Stimulated activated CD4-positive, alpha-beta T cell treated with anti-CD3 and anti-CD28 coated beads, Interleukin-1b, Interleukin-23, amount 100 ng/mL, for 4 hours (primary cell): ENCODE results near the gene PUSL1.

ENCODE experiments used
- DNase-seq, 2 donors: peaks; one replicate each; pipeline ENCODE4 v3.0.0-alpha.2; 2020; ENCODE audit warnings: low read depth in 2 of 2

The PUSL1 gene

DNA sequence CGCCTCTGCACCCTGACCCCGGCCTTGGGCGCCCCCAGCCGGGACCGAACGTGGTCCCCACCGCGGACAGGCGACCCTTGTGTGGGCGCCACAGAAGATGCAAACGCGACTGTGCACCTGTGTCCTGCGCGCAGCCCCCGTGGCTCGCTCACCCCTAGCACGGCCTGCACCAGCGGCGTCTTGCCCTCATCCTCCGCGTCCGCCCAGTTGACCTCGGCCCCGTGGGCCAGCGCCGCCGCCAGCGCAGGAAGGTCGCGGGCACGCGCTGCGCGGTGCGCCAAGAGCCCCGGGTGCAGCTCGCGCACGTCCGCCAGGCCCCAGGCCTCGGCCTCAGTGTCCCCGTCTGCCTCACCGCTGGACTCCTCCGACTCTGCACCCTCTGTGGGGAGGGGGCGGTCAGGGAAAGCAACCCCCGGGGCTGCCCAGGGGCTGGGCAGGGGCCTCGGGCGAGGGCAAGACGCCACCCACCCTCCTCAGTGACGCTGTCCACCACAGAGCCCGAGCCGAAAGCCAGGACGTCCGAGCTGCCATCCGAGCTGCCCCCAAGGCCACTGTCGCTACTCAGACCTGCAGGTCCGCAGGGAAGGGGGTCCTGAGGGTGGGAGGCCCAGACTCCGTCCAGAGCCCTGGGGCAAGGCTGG is 14.0 kb upstream of the PUSL1 start:
- no peak for DNase-seq

DNA sequence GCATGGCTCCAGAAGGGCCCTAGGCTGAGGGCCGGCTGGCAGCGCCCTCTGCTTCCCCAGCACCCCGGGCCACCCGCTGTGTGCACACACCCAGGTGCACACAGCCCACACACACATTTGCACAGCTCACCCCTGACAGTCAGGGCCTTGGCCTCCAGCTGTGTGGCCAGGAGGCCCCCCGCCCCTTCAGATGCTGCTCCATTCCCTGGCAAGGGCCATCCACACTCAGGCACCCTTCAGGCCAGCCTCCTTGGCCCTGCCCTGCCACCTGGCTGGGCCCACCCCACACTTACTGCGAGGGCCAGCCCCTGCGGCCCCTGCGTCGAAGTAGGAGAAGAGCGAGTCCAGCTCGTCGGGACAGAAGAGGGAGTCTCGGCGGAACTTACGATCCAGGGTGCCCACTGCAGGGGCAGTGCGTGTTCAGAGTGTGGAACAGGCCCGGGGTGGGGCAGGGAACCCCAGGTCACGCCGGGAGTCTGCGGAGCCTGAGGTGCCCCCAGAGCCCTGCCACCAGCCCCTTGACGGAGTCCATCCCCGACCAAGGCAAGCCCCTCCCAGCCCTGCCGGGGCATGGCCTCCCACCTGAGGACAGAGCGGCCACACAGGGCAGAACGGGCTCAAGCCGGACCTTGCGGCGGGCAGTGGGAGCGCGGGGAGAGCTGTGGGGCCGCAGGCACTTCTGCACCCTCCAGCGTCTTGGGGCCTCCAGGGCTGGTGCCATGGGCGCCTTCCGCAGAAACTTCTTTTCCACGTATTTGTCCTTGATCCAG is 13.1 kb upstream of the PUSL1 start:
- no peak for DNase-seq

DNA sequence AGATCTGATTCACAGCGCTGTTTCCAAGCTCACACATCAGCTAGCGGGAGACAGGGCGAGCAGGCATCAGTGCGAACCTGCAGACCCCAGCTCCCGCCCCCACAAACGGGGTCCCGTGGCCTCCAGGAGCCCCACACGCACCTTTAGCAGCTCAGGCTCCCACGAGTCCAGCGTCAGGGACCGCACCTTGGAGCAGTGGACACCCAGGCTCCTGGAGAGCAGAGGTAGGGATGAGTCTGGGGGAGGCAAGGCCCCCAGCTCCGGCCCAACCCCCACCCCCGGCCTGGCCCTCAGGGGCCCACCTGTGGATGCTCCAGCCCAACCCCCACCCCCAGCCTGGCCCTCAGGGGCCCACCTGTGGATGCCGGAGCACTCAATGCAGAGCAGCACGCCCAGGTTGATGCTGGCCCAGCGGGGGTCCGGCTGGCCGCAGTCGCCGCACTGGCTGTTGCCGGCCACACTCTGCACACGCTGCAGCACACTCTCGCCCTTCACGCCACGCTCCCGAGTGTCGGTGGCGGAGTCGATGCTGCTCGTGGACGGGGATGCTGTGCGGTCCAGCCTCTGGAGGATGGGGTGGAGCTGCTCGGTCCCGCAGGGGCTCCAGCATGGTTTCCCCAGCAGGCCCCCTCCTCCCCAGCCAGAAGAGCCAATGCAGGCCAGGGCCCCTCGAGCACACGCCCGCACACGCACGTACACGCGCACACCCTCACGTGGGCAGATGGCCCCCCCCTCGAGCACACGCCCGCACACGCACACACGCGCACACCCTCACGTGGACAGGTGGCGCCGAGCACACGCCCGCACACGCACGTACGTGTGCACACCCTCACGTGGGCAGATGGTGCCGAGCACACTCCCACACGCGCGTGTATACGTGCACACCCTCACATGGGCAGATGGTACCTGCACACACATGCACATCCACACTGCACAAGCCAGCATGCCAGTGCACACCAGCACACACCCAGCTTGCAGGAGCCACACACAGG is 12.0 kb upstream of the PUSL1 start:
- no peak for DNase-seq

DNA sequence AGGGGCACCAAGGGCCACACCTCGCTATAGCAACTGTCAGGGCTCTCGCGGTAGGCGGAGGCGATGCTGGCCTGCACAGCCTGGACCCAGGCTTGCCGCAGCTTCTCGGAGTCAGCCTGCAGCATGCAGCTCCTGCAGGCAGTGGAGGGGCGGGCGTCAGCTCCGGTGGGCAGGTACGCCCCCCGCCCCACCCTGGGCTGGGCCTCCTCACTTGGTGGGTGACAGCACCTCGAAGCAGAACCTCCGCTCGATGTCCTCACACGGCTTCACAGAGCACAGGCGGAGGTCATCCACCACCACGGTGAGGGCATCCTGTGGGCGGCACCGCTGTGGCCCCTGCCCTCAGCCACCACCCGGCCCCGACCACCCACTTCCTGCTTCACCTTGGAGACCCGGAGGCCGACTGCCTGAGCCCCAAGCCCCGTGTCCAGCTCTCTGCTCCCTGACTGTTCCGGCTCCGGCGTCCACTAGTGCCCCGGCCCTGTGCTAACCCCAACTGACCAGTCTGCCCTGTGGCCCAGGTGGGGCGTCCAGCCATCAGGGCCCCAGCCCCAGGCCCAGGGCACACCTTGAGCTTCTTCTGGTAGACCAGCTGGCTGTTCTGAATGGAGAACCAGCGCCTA is 10.5 kb upstream of the PUSL1 start:
- DNase-seq = no peak

DNA sequence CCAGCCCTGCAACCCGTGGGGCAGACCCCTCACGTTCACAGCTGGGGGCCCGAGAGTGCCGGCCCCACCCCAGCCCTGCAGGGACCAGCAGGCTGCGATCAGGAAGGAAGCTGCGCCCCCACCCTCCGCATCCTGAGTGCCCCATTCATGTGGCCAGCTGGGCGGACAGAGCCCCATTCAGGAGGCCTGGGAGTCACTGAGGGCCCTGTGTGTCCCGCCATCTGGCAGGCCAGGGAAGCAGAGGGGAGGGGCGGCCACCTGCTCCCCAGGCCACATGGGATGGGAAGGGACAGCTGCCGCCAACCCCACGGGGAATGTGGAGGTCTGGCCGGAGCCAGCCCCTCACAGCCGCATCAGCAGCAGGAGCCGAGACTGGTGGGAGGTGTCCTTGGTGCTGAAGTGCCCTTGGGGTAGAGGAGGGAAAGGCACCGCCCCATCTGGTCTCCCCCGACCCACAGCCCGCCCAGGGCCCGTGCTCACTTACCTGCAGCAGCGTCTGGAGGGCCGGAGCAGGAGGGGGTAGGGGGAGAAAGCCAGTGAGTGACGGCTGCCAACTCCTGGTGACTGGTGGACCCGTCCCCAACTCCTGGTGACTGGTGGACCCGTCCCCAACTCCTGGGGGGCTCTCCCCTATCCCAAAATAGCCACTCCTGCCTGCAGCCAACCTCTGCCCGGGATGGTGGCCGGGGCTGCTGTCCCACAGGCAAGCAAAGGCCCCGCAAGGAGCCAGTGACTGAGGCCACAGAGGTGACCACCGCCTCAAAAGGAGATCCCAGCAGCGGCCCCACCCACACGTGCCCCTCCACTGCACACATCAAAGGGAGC is 9.3 kb upstream of the PUSL1 start:
- DNase-seq = no peak

DNA sequence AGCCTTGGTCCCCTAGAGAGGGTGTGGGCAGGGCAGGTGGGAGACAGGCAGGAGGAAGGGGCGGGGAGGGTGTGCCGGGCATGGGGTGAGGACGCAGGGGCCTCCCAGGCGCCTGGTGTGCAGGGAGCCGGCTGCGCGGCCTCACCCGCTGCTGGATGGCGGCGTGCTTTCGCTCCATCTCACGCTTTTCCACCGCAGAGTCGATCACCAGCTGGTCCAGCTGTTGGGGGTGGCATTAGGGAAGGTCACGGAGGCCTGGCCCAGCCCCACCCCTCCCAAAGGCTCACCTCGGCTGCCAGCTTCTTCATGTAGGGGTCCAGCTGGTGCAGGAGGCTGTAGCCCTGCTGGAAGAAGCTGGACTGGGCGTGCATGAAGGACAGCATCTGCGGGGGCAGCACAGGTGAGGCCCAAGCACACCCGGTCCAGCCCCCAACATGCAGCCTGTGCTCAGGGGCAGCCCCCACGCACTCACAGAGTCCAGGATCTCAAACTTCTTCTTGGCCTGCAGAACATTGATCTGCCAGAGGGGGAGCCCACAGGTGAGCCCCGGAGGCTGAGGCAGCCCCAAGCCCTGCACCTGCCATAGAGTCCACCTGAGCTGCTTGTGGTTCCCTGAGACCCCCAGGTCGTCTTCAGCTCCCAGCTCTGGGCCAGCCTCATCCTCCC is 8.6 kb upstream of the PUSL1 start:
- no peak for DNase-seq

DNA sequence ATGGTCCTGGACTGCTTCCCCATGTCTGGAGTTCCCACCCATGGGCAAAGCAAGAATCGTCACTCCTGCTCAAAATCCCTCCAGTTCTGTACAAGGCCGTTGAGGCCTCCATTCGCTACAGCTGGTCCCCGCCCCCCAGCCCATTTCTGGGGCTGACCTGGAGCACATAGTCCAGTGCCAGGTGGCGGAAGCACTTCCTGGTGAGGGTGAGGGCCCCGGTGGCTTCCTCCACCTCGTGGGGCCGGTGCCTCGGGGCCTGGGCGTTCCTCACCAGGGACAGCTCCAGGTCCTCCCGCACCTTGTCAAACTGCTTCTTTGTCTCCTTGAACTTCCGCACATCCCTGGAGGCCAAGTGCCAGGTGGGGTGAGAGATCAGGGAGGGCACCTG is 8.1 kb upstream of the PUSL1 start:
- DNase-seq = no peak

DNA sequence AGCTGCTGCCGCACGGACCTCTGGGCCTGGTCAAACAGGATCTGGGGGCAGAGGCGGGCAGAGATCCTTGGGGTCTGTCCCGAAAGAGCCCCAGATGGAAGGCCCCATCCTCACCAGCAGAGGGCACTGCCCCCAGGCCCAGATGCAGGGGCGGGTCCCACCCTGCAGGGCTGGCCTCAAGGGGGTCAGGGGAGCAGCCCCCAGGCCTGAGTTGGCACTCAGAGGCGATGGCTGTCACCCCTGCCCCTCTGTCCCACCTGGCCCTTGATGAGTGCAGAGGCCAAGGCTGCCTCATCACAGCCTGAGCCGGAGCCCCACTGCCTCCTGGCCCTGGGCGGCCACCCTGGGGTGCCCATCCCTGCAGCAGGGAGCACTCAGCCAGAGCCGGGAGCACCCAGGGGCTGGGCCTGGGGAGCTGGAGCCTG is 6.4 kb upstream of the PUSL1 start:
- DNase-seq = no peak

DNA sequence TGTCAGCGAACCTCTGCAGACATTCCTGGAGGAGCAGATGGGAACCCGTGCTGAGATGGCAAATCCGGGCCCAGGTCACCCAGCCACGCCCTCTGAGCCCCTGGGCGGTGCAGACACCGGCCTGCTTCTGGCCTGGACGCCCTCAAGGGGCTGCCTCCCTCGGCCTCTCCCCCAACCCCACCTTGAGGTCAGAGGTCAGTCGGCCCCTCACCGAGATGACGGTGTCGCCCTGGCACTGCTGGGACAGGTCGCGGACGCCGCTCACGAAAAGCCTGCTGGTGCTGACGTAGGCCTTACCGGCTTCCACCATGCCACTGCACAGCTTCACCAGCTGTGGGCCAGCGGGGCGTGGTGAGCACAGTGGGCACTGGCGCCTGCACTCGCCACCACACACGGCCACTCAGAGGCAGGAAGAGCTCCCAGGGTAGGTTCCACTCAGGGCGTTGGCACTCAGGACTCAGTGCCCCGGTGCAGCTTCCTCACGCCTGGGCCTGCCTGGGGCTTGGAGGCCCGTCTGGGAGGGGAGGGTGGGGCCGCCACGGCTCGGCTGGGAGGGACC is 5.4 kb upstream of the PUSL1 start:
- DNase-seq = no peak

DNA sequence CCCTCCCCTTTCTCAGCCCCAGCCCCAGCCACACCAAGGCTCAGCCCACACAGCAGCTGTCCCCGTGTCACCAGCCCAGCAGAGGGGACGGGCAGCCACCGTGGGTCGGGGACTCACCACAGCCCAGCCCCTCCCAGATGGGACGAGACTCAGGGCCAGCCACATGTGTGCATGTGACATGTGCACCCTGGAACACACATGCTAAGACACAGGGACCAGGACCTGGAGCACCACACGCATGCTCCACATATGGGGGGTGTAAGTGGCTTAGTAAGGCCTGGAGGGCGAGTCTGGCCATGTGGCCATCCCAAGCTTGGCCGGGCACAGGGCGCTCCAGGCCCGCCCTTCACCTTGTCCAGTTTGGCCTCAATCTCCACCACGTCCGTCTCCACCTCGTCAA is 4.7 kb upstream of the PUSL1 start:
- DNase-seq = no peak

DNA sequence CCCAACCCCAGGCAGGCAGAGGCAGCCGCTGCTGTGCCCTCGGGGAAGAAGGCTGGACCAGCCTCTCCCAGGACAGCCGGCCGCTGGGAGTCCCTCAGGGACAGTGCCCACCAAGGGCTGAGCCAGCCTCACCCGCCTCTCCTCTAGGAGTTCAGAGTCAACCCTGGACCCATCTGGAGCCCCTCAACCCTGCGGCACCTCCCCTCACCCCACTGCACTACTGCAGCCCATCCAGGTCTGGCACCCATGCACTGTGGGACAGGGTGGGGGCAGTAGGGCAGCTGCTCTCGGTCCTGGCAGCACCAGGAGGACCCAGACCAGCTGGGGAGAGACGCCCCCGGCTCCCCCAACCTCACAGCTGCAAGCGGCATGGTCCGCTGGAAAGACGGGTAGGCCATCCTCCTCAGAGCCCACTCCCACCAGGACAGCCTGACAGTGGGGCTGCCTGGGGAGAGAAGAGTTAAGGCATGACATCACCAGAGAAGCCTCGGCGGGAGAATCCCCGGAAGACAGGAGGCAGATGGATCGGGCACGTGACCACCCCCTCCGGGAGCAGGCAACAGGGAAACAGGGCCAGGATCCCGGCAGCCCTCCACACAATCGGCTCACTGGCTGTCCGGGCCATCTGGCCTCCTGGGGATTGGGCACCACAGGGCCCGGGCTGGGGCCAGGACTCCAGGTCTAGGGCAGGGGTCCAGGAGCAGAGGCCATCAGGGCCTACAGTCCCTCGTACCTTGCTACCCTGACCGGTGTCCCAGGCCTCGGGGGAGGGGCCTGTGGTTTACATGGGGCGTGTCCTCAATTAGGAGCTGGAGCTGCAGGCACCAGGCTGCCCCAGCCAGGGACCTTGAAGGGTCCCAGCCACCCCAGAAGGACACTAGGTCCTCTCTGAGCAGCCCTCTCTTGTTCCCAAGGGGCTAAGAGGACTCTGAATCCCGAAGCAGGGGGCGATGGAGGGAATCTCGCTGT is 3.8 kb upstream of the PUSL1 start:
- DNase-seq = no peak

DNA sequence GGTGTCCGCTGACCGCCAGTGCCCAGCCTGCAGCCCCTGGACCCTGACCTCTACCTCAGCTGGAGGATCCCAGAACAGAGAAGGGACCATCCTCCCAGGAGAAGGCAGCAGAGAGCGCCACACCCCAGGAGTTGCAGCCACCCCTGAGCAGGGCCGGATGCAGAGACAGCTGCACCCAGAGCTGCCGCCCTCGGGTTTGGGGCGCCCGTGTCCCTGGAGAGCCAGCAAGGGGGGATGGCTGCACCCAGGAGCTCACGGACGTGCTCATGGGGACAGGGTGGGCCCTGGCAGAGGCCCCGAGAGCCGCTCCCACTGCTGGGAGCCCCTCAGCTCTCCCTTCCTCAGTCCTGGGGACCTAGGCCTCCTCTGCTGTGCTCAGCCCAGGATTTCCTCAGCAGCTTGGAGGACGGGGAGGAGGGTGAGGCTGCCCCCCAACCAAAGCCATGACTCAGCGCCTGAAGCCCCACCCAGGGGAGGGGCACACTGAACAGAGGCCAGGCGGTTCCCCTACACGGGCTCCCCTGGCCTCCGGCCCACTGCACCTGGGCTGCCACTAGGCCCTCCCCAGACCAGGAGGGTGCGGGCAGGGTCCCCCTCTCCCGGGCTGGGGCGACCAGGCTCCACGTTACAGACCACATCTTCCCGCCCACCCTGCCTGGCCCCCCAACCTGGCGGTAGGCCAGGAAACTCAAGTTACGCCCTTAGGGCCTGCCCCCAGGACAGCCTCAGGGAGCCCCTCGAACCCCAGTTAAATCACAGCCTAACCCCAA is 2.9 kb upstream of the PUSL1 start:
- DNase-seq = peak; percentile 61 to 67

DNA sequence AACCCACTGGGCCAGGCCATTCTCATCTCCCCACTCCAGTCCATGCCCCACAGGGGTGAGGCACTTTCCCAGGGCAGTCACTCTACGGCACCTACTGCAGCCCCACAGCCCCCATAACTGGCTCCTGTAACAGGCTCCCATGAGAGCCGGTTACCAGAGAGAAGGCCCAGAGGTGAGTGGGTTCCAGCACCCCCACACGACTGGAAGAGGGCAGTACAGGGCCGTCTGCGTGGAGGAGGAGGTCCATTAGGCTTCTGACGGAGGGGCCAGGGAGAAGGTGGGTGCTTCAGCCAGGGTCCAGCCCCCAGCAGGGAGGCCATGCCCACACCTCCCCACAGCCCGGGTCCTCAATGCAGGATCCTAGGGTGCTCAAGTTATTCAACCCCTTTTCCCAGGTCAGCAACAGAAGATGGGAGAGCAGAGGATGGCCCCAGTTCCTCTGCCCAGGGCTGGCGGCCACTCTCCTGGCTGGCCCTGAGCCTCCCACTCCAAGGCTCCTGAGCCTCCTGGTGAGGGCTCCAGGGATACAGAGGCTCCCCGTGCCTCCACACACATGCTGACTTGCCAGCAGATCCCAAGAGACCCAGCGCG is 2.2 kb upstream of the PUSL1 start:
- DNase-seq = no peak

DNA sequence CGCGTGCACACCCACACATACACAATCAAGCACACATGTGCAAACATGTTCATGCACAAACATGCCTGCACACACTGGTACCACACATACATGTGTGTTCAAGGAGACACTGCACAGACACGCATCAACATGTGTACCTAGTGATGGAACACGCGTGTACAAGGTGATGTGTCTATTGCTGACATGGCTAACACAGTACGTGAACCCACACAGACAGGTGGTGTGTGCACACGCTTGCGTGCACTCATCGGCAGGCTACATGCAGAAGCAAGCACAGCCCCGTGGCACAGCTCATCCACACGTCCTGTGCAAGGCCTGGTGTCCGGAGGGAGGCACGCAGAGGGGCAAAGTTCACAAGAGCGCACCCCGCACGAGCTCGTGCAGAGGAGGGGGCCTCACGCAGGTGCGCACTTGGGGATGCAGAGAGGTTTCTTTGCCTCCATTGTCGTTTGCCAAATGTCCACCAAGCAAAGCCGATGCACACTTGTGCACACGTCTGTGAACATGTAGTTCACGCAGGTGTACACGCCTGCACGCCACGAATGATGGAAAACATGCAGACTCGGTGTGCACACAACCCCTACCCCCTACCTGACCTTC is 1.6 kb upstream of the PUSL1 start:
- DNase-seq = no peak

DNA sequence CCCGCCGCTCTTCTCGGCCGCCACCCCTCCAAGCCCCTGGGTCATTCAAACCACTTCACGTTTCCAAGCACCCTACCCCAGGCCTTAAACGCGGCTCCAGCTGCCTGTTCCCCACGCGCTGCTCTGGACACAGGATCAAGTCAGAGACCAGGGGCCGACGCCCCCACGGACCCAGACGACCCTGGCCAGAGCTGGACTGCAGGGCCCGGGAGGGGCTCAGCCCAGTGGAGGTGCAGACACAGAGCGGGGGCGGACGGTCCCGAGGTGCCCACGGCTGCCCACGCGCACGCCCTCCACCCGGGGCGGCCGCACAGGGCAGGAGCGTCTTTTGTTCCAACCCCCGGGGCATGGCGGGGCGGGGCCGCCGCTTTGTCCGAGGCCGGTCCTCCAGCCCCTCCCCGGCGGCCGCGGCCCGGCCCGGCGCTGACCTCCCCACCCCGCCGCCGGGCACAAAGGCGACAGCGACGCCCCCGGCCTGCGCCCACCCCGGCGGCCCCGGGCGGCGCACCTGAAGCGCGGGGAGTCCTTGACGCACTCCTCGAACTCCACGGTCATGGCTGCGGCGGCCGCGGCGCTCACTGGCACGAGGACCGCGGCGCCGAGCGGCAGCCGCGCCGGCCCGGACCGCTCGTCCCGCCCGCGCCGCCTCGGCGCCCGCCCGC is 1.0 kb upstream of the PUSL1 start:
- DNase-seq = no peak

DNA sequence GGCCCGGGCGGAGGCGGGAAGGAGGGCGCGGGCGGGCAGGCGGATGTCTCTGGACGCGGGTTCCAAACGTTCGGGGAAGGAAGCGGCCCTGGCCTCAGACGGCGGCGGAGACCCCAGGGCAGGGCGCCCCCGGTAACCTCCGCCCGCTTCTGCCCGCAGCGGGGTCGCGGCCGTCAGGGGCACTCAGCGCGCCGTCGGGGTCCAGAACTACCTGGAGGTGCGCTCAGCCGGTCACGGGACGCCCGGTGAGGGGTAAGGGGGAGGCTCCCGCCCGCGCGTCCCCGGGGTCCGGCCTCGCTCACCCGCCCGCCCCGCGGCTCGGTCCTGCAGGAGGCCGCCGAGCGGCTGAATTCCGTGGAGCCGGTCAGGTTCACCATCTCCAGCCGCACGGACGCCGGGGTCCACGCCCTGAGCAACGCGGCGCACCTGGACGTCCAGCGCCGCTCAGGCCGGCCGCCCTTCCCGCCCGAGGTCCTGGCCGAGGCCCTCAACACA is 406 bp downstream of the PUSL1 start:
- DNase-seq = no peak
